Activated CD4-positive, alpha-beta T cell treated with anti-CD3 and anti-CD28 coated beads for 24 hours (primary cell): ENCODE measurements around the gene PCDH15.
"Not testable (repeated sequence)": the region's sequence is repeated elsewhere in the genome, so short reads cannot be mapped to it uniquely, and the experiment has no call there.

Experiments used
- DNase-seq, 2 donors: peaks; one replicate each; pipeline ENCODE4 v3.0.0-alpha.2; 2020; ENCODE audit warnings: low read depth in 2 of 2

The PCDH15 gene

GRCh38 chr10:54554028-54554427 lies 247.0 kb downstream of the PCDH15 start:
- DNase-seq: no peak

- no peak for DNase-seq
These were observed 251.0 kb downstream of the PCDH15 start for GRCh38 chr10:54550016-54550415.

GRCh38 chr10:54531296-54531695 lies 269.7 kb downstream of the PCDH15 start:
- no peak for DNase-seq

GRCh38 chr10:54530299-54530698 lies 270.7 kb downstream of the PCDH15 start:
- DNase-seq: no peak

GRCh38 chr10:54525816-54526215 lies 275.2 kb downstream of the PCDH15 start:
- DNase-seq: no peak

- not testable (repeated sequence) for DNase-seq
These were observed 285.8 kb downstream of the PCDH15 start for GRCh38 chr10:54515244-54515643.

- no peak for DNase-seq
These were observed 297.2 kb downstream of the PCDH15 start for GRCh38 chr10:54503863-54504262.

- no peak for DNase-seq
These were observed 299.1 kb downstream of the PCDH15 start for GRCh38 chr10:54501929-54502328.

- no peak for DNase-seq
These were observed 304.2 kb downstream of the PCDH15 start for GRCh38 chr10:54496852-54497251.

- DNase-seq: no peak
These were observed 313.3 kb downstream of the PCDH15 start for GRCh38 chr10:54487743-54488142.

GRCh38 chr10:54485971-54486370 lies 315.1 kb downstream of the PCDH15 start:
- no peak for DNase-seq

- no peak for DNase-seq
These were observed 316.8 kb downstream of the PCDH15 start for GRCh38 chr10:54484186-54484585.

GRCh38 chr10:54478601-54479000 lies 322.4 kb downstream of the PCDH15 start:
- DNase-seq: no peak

GRCh38 chr10:54477738-54478137 lies 323.3 kb downstream of the PCDH15 start:
- no peak for DNase-seq

- no peak for DNase-seq
These were observed 330.8 kb downstream of the PCDH15 start for GRCh38 chr10:54470324-54470631.

- no peak for DNase-seq
These were observed 331.3 kb downstream of the PCDH15 start for GRCh38 chr10:54469587-54470323.

GRCh38 chr10:54454271-54454670 lies 346.8 kb downstream of the PCDH15 start:
- DNase-seq: no peak

GRCh38 chr10:54449056-54449455 lies 352.0 kb downstream of the PCDH15 start:
- no peak for DNase-seq

- DNase-seq: no peak
These were observed 356.9 kb downstream of the PCDH15 start for GRCh38 chr10:54444170-54444569.

GRCh38 chr10:54441275-54441674 lies 359.8 kb downstream of the PCDH15 start:
- DNase-seq: no peak

- DNase-seq: no peak
These were observed 366.2 kb downstream of the PCDH15 start for GRCh38 chr10:54434782-54435181.

GRCh38 chr10:54415483-54415882 lies 385.5 kb downstream of the PCDH15 start:
- DNase-seq: no peak

GRCh38 chr10:54402576-54402975 lies 398.5 kb downstream of the PCDH15 start:
- DNase-seq: no peak

GRCh38 chr10:54396031-54396430 lies 405.0 kb downstream of the PCDH15 start:
- DNase-seq: no peak
